HG03439 (cell line): Measurements from ENCODE around the gene FOXP1.

Source experiments
- ATAC-seq: cut with Tn5 transposase; IDR thresholded peaks from one replicate; pipeline ENCODE4 v1.9.1; 2021; ENCODE audit warnings: mild to moderate bottlenecking, moderate library complexity; ENCODE audit not compliant: unreplicated experiment

The FOXP1 gene

GRCh38 chr3:71140477-71140876, 443.1 kb downstream of the FOXP1 start:
- ATAC-seq: no peak

DNA sequence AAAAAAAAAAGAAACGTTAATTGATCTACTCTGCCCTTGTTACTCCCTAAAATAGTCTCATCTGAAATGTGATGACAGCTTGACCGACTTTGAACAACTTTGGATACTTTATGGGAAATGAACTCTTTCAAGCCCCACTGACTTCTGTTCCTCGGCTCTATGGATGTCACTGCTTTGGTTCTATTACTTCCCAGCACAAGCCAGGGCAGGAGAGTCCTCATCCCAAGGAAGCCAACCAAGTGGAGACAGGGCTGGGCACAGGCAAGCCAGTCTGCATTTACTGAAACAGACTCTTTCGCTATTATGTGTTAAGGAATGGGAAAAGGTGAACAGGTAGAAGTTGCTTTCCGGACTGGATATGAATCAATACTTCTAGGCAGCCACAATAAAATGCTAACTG, 444.0 kb downstream of the FOXP1 start:
- ATAC-seq: no peak

DNA sequence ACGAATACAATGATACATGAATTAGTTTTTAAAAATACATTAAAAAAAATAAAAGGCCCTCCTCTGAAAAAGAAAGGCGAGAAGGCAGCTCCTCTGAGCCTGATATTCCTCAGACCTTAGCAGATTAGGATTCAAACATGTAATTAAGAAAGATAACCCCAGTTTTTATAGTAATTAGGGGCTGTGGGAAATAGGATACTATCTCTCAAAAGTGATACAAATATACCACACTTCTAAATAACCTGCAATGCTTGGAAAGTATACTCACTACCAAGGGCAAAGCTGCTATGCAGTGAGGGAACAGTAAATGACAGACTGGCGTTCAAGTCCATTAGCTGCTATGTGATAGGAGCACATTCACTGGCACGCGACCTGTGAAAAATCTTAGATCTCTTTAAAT, 445.1 kb downstream of the FOXP1 start:
- ATAC-seq: no peak

DNA sequence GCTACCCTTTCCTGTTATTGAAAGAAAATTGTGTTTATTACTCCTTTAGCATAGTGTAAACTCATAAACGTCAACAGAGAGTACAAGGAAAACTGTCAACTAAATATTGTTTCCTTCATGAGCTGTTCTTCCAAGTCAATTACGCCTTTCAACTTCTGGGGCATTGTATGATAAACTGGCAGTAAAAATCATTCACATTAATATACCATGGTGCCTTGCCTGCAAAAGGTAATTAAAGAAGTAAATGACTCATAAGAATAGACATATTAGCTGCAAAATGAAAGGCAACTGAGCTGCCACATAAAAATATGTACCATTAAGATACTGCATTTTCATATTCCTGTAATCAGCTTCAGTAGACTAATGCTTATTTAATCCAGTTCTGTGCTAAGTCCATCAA, 447.3 kb downstream of the FOXP1 start:
- ATAC-seq: no peak

- ATAC-seq: no peak
Measured at GRCh38 chr3:71135373-71136088, 448.0 kb downstream of the FOXP1 start.

- ATAC-seq: no peak
Measured at GRCh38 chr3:71134521-71134920, 449.0 kb downstream of the FOXP1 start.

DNA sequence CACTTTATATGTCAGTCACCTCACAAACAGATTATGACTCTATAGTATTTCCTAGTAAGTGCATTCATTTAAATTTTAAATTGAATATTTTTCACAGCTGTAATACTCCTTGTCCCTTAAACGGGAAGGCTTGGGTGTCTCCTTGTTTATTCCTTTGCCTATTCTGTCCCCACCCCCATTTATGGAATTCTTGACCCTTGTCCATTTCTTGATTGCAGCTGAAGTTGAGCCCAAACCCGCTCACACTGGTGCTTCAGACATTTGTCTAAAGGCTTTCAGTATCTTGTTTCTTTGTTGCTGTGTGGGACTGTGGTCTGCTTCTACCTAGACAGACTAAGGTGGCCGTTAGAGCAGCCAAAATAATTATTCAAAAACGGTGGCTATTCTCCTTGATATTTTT, 449.7 kb downstream of the FOXP1 start:
- ATAC-seq: no peak

DNA sequence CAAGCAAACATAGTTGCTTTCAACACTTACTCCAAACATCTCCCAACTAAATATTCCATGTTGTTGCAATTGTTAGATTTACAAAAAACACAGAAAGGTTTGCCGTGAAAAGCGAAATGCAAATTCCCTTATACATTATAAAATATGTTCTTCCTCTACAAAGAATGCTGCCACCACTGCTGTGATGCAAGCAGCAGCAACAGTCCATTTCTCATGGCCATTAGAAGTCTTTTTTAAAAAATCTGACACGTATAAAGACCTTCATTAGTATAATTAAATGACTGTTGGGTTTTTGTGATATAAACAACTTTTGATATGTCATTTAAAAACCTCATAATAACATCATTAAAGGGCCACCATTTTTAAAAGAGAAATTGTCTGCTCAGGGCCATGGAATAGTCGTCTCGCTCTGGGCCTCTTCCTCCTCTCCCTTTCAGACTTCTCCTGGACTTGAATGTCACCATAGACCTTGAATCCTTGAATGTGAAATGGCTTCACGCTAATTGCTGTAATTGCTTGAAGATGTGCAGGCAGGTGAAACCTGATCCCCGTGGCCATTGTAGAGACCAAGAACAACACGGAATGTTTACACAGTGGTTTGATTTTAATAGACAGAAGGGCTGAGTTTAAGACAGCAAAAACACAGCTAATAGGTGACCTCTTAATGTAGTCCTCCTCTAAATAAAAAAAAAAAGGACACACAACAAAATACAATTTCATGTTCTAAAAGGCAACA, 450.4 kb downstream of the FOXP1 start:
- ATAC-seq: no peak

DNA sequence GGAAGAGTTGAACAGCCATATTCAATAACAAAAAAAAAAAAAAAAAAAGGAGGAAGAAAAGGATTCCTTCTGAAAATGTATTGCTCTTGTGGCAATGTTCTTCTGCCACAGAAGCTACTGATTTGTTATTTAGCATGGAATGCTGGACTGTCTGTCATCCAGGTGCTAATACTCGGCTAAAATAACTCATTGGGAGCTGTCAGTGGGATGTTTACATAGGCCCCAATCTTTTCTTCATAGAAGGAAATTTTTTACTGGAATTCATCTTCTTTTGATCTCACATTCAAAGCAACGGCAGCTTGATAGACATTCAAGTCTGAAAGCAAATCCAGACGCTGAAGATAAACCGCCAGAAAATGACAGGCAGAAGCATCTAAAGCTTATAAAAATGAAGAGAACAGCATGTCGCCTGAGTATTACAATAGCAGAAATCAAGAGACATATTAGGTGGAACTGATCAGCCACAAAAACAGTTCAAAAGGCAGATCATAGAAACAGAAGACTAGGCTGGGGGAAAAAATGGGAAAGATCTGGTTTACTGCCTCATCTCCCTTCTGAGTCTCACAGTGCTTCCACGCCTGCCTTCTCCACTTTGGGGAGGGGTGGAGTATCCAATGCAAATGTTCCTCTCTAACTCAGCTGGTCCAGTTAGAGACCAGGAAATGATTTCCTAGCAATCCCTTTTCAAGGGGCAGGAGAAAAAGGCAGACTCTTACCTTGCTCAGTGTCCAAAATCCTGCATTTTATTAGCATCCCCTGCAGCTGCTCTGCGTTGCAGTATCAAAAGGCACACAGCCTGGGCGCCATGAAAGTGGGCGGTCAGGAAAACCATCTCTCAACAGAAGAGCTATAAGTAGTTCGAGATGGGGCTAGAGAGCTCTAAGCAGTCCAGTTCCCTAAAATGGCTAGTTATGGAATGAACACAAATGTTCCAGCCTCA, 451.9 kb downstream of the FOXP1 start:
- no peak for ATAC-seq

GRCh38 chr3:71130471-71131374, 452.8 kb downstream of the FOXP1 start:
- no peak for ATAC-seq

DNA sequence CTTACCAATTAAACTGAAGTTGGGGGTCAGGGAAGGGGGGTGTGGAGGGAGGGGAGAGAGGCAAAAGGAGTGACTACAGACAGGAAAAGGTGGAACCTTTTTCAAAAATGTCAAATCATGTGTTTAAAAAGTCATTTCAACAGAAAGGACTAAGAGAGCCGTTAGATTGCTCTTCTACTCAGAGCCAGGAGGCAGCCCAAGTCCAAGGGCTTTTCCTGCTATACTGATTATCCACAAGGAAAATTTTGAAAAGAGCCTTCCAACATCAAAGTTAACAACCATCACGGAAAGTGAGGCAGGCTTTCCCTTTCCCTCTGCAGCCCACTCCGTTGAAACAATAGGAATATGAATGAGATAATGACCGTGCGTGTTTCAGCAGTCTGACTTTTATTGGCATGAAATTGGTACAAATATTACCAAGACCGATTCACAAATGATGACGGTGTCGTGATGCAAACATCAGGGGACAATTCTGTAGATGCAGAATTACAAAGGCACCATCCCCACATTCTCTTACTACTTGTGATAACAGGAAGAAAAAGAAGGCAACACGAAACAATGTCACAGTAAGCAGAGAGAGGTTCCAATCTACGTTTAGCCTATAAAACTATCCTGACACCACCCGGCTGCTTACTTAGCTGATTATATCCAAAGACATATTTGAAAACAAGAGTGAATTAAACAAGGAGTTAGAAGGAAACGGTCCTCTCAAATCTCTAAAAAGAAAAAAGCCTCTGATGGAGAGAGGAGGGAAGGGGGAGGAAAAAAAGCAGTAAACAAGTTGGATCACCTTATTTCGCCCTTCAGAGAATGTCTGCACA, 453.7 kb downstream of the FOXP1 start:
- ATAC-seq: no peak

DNA sequence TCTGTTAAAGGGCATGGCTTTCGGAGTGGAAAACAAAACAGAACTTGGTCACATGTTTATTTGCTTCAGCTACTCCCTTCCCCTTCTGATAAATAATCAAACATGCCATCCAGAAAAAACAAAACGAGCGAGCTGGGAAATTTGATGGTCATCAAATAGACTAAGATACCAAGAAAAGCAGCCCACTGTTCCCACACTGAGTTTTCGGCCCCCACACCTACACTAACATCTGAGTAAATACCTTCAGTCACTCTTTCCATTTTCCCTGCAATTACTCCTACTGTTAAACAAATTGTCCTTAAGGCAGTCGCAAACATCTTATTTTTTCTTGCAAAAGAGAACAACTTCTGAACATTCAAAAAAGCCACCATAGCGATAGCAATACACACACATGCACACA, 454.6 kb downstream of the FOXP1 start:
- no peak for ATAC-seq

GRCh38 chr3:71127844-71128243, 455.7 kb downstream of the FOXP1 start:
- ATAC-seq: no peak

- no peak for ATAC-seq
Measured at GRCh38 chr3:71127052-71127831, 456.3 kb downstream of the FOXP1 start.

DNA sequence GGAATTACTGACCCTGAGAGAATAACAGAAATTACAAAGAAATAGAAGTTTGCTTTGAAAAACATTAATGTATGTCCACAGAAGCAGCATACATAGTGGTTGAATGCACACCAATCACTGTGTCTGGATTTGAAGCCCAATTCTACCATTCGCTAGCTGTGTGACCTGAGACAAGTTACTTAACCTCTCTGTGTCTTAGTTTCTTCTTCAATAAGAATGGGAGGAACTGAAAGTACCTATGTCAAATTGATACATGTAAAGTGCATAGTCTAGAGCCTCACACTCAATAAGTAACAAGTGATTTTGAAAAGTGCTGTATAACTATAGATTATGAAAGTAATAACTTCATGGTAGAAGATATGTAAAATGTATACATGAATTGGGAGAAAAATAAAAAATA, 457.8 kb downstream of the FOXP1 start:
- ATAC-seq: no peak

GRCh38 chr3:71124048-71124447, 459.5 kb downstream of the FOXP1 start:
- no peak for ATAC-seq

DNA sequence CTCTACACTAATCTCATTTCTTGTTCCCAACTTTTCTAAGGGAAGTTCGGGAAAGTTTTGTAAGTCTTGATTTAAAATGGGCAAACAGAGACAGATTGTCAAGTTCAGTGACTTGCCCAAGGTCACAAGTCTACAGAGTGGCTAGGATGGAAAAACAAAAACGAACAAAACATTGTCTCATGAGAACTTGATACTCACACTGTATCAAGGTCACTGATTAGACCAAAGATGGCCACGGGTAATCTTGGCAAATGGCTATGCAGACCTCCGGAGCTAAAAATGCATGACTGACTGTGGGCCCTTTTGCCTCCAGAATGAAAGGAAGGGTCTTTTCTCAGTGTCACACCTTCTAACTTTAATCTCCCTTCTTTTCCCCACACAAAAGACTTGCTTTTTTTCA, 460.9 kb downstream of the FOXP1 start:
- ATAC-seq: no peak

GRCh38 chr3:71121429-71122167, 461.9 kb downstream of the FOXP1 start:
- ATAC-seq: no peak
